HepG2 (cell line): ENCODE data around the gene CD7. TPM values are rescaled to one million over a fixed set of nuclear protein-coding genes. Genes with fewer than 3 reads are reported as not detected.

Experiments used
- ARID3A ChIP-seq: IDR thresholded peaks from 2 replicates; pipeline ENCODE4 v1.6.1; 2012; ENCODE audit warnings: low read depth, low read length, improper control_type of control experiment
- ATAD3A ChIP-seq: sonication (generic); formaldehyde crosslinking; IDR thresholded peaks from 2 replicates; pipeline ENCODE4 v1.4.0; 2020; ENCODE audit warnings: missing genetic modification reagents
- ATF5 ChIP-seq: sonication (generic); formaldehyde crosslinking; IDR thresholded peaks from 2 replicates; pipeline ENCODE4 v1.4.0; 2020; ENCODE audit warnings: mild to moderate bottlenecking, low read depth, missing genetic modification reagents
- CENPT ChIP-seq: sonication (generic); formaldehyde crosslinking; IDR thresholded peaks from 2 replicates; pipeline ENCODE4 v1.8.0; 2022; ENCODE audit warnings: low read depth, mild to moderate bottlenecking, moderate library complexity, missing genetic modification reagents
- ETV5 ChIP-seq: IDR thresholded peaks from 2 replicates; pipeline ENCODE4 v1.6.1; 2018; ENCODE audit warnings: missing biosample characterization, missing genetic modification reagents, inconsistent platforms, borderline replicate concordance
- HMGXB3 ChIP-seq: sonication (generic); formaldehyde crosslinking; IDR thresholded peaks from 2 replicates; pipeline ENCODE4 v1.4.0; 2020; ENCODE audit warnings: missing genetic modification reagents, borderline replicate concordance
- JUN ChIP-seq: sonication (generic); formaldehyde crosslinking; IDR thresholded peaks from 2 replicates; pipeline ENCODE4 v1.4.0; 2020; ENCODE audit warnings: mild to moderate bottlenecking, missing genetic modification reagents
- KLF9 ChIP-seq: IDR thresholded peaks from 2 replicates; pipeline ENCODE4 v1.6.1; 2016; ENCODE audit warnings: low read depth
- MTF2 ChIP-seq: sonication (generic); formaldehyde crosslinking; IDR thresholded peaks from 2 replicates; pipeline ENCODE4 v1.5.0; 2020; ENCODE audit warnings: missing genetic modification reagents, borderline replicate concordance
- NCOA2 ChIP-seq: sonication (generic); formaldehyde crosslinking; IDR thresholded peaks from 2 replicates; pipeline ENCODE4 v1.8.0; 2022; ENCODE audit warnings: inconsistent platforms
- PAWR ChIP-seq: sonication (generic); formaldehyde crosslinking; IDR thresholded peaks from 2 replicates; pipeline ENCODE4 v1.4.0; 2020; ENCODE audit warnings: missing genetic modification reagents, mild to moderate bottlenecking, borderline replicate concordance
- PPARG ChIP-seq: conservative IDR thresholded peaks from 2 replicates; pipeline ENCODE4 v1.6.1; 2016; ENCODE audit warnings: missing biosample characterization, missing genetic modification reagents
- PREB ChIP-seq: sonication (generic); formaldehyde crosslinking; IDR thresholded peaks from 2 replicates; pipeline ENCODE4 v1.4.0; 2020; ENCODE audit warnings: missing genetic modification reagents
- ZBTB39 ChIP-seq: sonication (generic); formaldehyde crosslinking; IDR thresholded peaks from 2 replicates; pipeline ENCODE4 v1.5.0; 2020; ENCODE audit warnings: missing genetic modification reagents
- ZNF510 ChIP-seq: sonication (generic); formaldehyde crosslinking; IDR thresholded peaks from 2 replicates; pipeline ENCODE4 v1.4.0; 2020; ENCODE audit warnings: low read depth, mild to moderate bottlenecking, missing genetic modification reagents
- ZNF737 ChIP-seq: sonication (generic); formaldehyde crosslinking; IDR thresholded peaks from 2 replicates; pipeline ENCODE4 v1.5.0; 2020; ENCODE audit warnings: missing genetic modification reagents, mild to moderate bottlenecking, borderline replicate concordance
- ZNF749 ChIP-seq: sonication (generic); formaldehyde crosslinking; IDR thresholded peaks from 2 replicates; pipeline ENCODE4 v1.8.0; 2022; ENCODE audit warnings: mild to moderate bottlenecking, missing genetic modification reagents, moderate library complexity, borderline replicate concordance
- polyA plus RNA-seq, 8 experiments: library from polyadenylated mRNA; depleted of rRNA in 3 of 8; stranded (reverse) in 7 of 8; unstranded in 1 of 8; fragments of >200 nt; fragmentation: Illumina TruSeq in 4 of 8; extraction: Trizol in 4 of 8; gene quantifications; 2 replicates each; pipeline versions ENCODE4 v1.2.1 to v1.2.3, GENCODE V29; 2011 to 2016; ENCODE audit warnings: low read depth in 4 of 8, missing spikeins in 1 of 8, mixed read lengths in 1 of 8; ENCODE audit not compliant: insufficient read depth in 1 of 8
- total RNA-seq, 5 experiments: library from RNA; depleted of rRNA; stranded (reverse); fragments of >200 nt; fragmentation: Illumina TruSeq; extraction: Trizol; gene quantifications; 2 replicates each; pipeline ENCODE4 v1.2.3, GENCODE V29; 2016; ENCODE audit warnings: low read depth in 1 of 5

The CD7 gene
- total and polyA plus RNA-seq, 2 of the 13 experiments (the other 11 are each of a cell fraction or from before 2014, with no cell fraction given), result 67.6 to 76.4 TPM

- TF ChIP-seq HMGXB3 (CRISPR knock-in tag) (peak; percentile 68; the same call in 1 of the 2 replicates), ZNF749 (CRISPR knock-in tag) (no peak; the same call in none of the 2 replicates), ATF5 (no peak), ZNF737 (CRISPR knock-in tag) (no peak), CENPT (CRISPR knock-in tag) (0 out of 2 replicates have a peak, but pooled peaks have one; percentile 31), JUN (CRISPR knock-in tag) (peak; percentile 92), ETV5 (CRISPR knock-in tag) (peak; percentile 85), ZBTB39 (CRISPR knock-in tag) (peak; percentile 93; the same call in 1 of the 2 replicates), ZNF510 (CRISPR knock-in tag) (peak; percentile 79; the same call in 1 of the 2 replicates), ATAD3A (CRISPR knock-in tag) (no peak), PPARG (CRISPR knock-in tag) (no peak; the same call in 1 of the 2 replicates), PAWR (CRISPR knock-in tag) (no peak), NCOA2 (peak; percentile 97), PREB (CRISPR knock-in tag) (no peak), ARID3A (no peak; the same call in 1 of the 2 replicates), KLF9 (CRISPR knock-in tag) (0 out of 2 replicates have a peak, but pooled peaks have one; percentile 31), MTF2 (CRISPR knock-in tag) (no peak)
Observed at GRCh38 chr17:82287868-82288801, 29.3 kb downstream of the CD7 start (continued).
